IMR-90 (cell line): ENCODE results near the gene ASCL5. TPM values are rescaled to one million over a fixed set of nuclear protein-coding genes. Genes with fewer than 3 reads are reported as not detected.

Experiments
- ATAC-seq: fragments of 200-7000 bp; cut with Tn5 transposase; 2 replicates; pipeline ENCODE4 v1.9.1; 2020; ENCODE audit warnings: low read depth, mild to moderate bottlenecking, moderate library complexity
- BruUV-seq: library from RNA; stranded (reverse); fragments of 400-500 nt; replicated peaks from 2 replicates; lab custom pipeline; 2021; lab: Mats Ljungman, UMichigan
- CTCF ChIA-PET: fragments of 300-600 bp; formaldehyde crosslinking; extraction: SDS; loops from one replicate; lab custom pipeline; 2021; ENCODE audit warnings: antibody characterized with exemption; lab: Yijun Ruan, JAX
- POLR2A ChIA-PET: fragments of 300-600 bp; sonication (Branson Sonifier 250); formaldehyde crosslinking; loops from one replicate; lab custom pipeline; 2022; ENCODE audit warnings: antibody characterized with exemption; ENCODE audit not compliant: unreplicated experiment; lab: Charles Lee
- DNase-seq: peaks from one replicate; pipeline ENCODE4 v3.0.0; 2013
- H2AFZ ChIP-seq: replicated peaks from 2 replicates; pipeline ENCODE3; 2013; ENCODE audit warnings: low read length, mild to moderate bottlenecking; ENCODE audit not compliant: poor library complexity
- H2AK5ac ChIP-seq: 2 replicates; pipeline ENCODE4 v1.6.1; 2013; ENCODE audit warnings: low read depth, low read length, inconsistent platforms
- H2AK9ac ChIP-seq: replicated peaks from 2 replicates; pipeline ENCODE3; 2013; ENCODE audit warnings: mild to moderate bottlenecking, low read depth, low read length, moderate library complexity; ENCODE audit not compliant: poor library complexity
- H2BK120ac ChIP-seq: 2 replicates; pipeline ENCODE4 v1.6.1; 2013; ENCODE audit warnings: low read depth, low read length, inconsistent platforms
- H2BK15ac ChIP-seq: 3 replicates; pipeline ENCODE4 v1.6.1; 2013; ENCODE audit warnings: low read depth, low read length, inconsistent platforms
- H2BK20ac ChIP-seq: 2 replicates; pipeline ENCODE4 v1.6.1; 2013; ENCODE audit warnings: low read depth, mild to moderate bottlenecking, inconsistent platforms, low read length, moderate library complexity
- H2BK5ac ChIP-seq: 2 replicates; pipeline ENCODE4 v1.6.1; 2013; ENCODE audit warnings: mild to moderate bottlenecking, low read depth, low read length, inconsistent platforms; ENCODE audit not compliant: poor library complexity, severe bottlenecking
- H3K14ac ChIP-seq: replicated peaks from 2 replicates; pipeline ENCODE4 v1.6.1; 2013; ENCODE audit warnings: low read depth, low read length, inconsistent platforms
- H3K18ac ChIP-seq: 2 replicates; pipeline ENCODE4 v1.6.1; 2013; ENCODE audit warnings: low read depth, low read length, control low read depth
- H3K23ac ChIP-seq: 2 replicates; pipeline ENCODE4 v1.6.1; 2013; ENCODE audit warnings: low read depth, low read length, inconsistent platforms
- H3K27ac ChIP-seq: 2 replicates; pipeline ENCODE4 v1.5.1; 2013; ENCODE audit warnings: mild to moderate bottlenecking, control low read depth, low read length; ENCODE audit not compliant: insufficient read depth
- H3K27me3 ChIP-seq: 2 replicates; pipeline ENCODE4 v1.6.1; 2013; ENCODE audit warnings: low read length; ENCODE audit not compliant: control insufficient read depth, insufficient read depth
- H3K36me3 ChIP-seq: 2 replicates; pipeline ENCODE4 v1.6.1; 2013; ENCODE audit warnings: low read length, mixed read lengths; ENCODE audit not compliant: control insufficient read depth, insufficient read depth
- H3K4ac ChIP-seq: 2 replicates; pipeline ENCODE4 v1.6.1; 2013; ENCODE audit warnings: low read depth, low read length, inconsistent platforms
- H3K4me1 ChIP-seq: 2 replicates; pipeline ENCODE4 v1.6.1; 2013; ENCODE audit warnings: low read length, mixed read lengths; ENCODE audit not compliant: control insufficient read depth, insufficient read depth
- H3K4me2 ChIP-seq: 2 replicates; pipeline ENCODE4 v1.6.1; 2013; ENCODE audit warnings: low read depth, mild to moderate bottlenecking, control low read depth, low read length, moderate library complexity
- H3K4me3 ChIP-seq: 2 replicates; pipeline ENCODE4 v1.5.1; 2013; ENCODE audit warnings: low read depth, mild to moderate bottlenecking, control low read depth, low read length, moderate library complexity; ENCODE audit not compliant: insufficient read depth
- H3K56ac ChIP-seq: 2 replicates; pipeline ENCODE4 v1.6.1; 2013; ENCODE audit warnings: low read length, inconsistent platforms; ENCODE audit not compliant: insufficient read depth; ENCODE audit errors: extremely low read depth
- H3K79me1 ChIP-seq, 2 experiments: 2 replicates each; pipeline ENCODE4 v1.6.1; 2013; ENCODE audit warnings: low read length in 2 of 2, inconsistent platforms in 1 of 2, low read depth in 1 of 2
- H3K9ac ChIP-seq: 2 replicates; pipeline ENCODE4 v1.6.1; 2013; ENCODE audit warnings: low read depth, low read length, control low read depth
- H3K9me1 ChIP-seq: 2 replicates; pipeline ENCODE4 v1.6.1; 2013; ENCODE audit warnings: low read length, inconsistent platforms; ENCODE audit not compliant: insufficient read depth
- H3K9me3 ChIP-seq: 2 replicates; pipeline ENCODE4 v1.6.1; 2013; ENCODE audit warnings: low read length; ENCODE audit not compliant: control insufficient read depth, insufficient read depth
- H4K20me1 ChIP-seq: 2 replicates; pipeline ENCODE4 v1.6.1; 2013; ENCODE audit warnings: low read length, inconsistent platforms; ENCODE audit not compliant: insufficient read depth
- H4K5ac ChIP-seq: 2 replicates; pipeline ENCODE4 v1.6.1; 2013; ENCODE audit warnings: mild to moderate bottlenecking, low read depth, low read length, control low read depth
- H4K8ac ChIP-seq, 2 experiments: 2 replicates each; pipeline ENCODE4 v1.6.1; 2013; ENCODE audit warnings: low read depth in 2 of 2, low read length in 2 of 2, control low read depth in 1 of 2, inconsistent platforms in 1 of 2
- H4K91ac ChIP-seq: 2 replicates; pipeline ENCODE4 v1.6.1; 2013; ENCODE audit warnings: low read depth, low read length, inconsistent platforms; ENCODE audit not compliant: insufficient read depth
- FOS ChIP-seq: fragments of 150-350 bp; IDR thresholded peaks from 2 replicates; pipeline ENCODE4 v1.6.1; 2016; ENCODE audit warnings: low read depth, low read length
- MXI1 ChIP-seq: IDR thresholded peaks from 2 replicates; pipeline ENCODE4 v1.6.1; 2012; ENCODE audit warnings: low read depth, mild to moderate bottlenecking, low read length, moderate library complexity, borderline replicate concordance
- NFE2L2 ChIP-seq: fragments of 150-350 bp; IDR thresholded peaks from 2 replicates; pipeline ENCODE4 v1.6.1; 2016; ENCODE audit warnings: low read depth, mild to moderate bottlenecking, low read length
- RAD21 ChIP-seq: IDR thresholded peaks from 2 replicates; pipeline ENCODE4 v1.6.1; 2012; ENCODE audit warnings: low read length, improper control_type of control experiment
- RFX5 ChIP-seq: IDR thresholded peaks from 2 replicates; pipeline ENCODE4 v1.8.0; 2012; ENCODE audit warnings: low read depth, mild to moderate bottlenecking, low read length, moderate library complexity
- WGBS, 2 experiments: methylation state at CpG; one replicate each; pipeline versions ENCODE4 v1.1.5 to v1.1.7; 2013; ENCODE audit warnings: missing lambda C conversion rate in 2 of 2; ENCODE audit not compliant: insufficient read length in 1 of 2; ENCODE audit errors: extremely low coverage in 2 of 2; 5-methylcytosine and 5-hydroxymethylcytosine counted together
- dilution Hi-C: fragments of 300-500 bp; cut with HindIII; formaldehyde crosslinking; loops from one replicate; pipeline ENCODE4 v1.14.3; 2018; ENCODE audit warnings: low sequenced_read_pairs; ENCODE audit not compliant: unreplicated experiment
- in situ Hi-C: fragments of 300-500 bp; cut with MboI; formaldehyde crosslinking; loops from 3 replicates; pipeline ENCODE4 v1.14.3; 2019; ENCODE audit warnings: low sequenced_read_pairs, inconsistent platforms, mixed read lengths
- intact Hi-C: fragments of 100-400 bp; cut with micrococcal nuclease; formaldehyde crosslinking; loops from 2 replicates; pipeline ENCODE4 v1.10.0; 2022
- polyA plus RNA-seq, 3 experiments: library from polyadenylated mRNA; depleted of rRNA; stranded (reverse); fragments of >200 nt; gene quantifications; 2 replicates each; pipeline ENCODE4 v1.2.3, GENCODE V29; 2012; ENCODE audit warnings: low replicate concordance in 1 of 3
- total RNA-seq: library from RNA; depleted of rRNA; stranded (reverse); fragments of >200 nt; gene quantifications from 2 replicates; pipeline ENCODE4 v1.2.3, GENCODE V29; 2012
- TF ChIP-seq, protein P1 (sequence below): fragments of 150-350 bp; IDR thresholded peaks from 2 replicates; pipeline ENCODE4 v1.6.1; 2017; ENCODE audit warnings: mild to moderate bottlenecking, antibody characterized with exemption, low read length, low read depth
- TF ChIP-seq, protein P2 (sequence below): fragments of 150-350 bp; IDR thresholded peaks from 2 replicates; pipeline ENCODE4 v1.6.1; 2016; ENCODE audit warnings: low read depth, mild to moderate bottlenecking, low read length, moderate library complexity, borderline replicate concordance
- TF ChIP-seq, protein P3 (sequence below): conservative IDR thresholded peaks from 2 replicates; pipeline ENCODE4 v1.5.1; 2012; ENCODE audit warnings: mild to moderate bottlenecking, low read depth, low read length, improper control_type of control experiment

The ASCL5 gene
- total and polyA plus RNA-seq, 2 of the 4 experiments (the other 2 are of a cell fraction), result not detected

DNA sequence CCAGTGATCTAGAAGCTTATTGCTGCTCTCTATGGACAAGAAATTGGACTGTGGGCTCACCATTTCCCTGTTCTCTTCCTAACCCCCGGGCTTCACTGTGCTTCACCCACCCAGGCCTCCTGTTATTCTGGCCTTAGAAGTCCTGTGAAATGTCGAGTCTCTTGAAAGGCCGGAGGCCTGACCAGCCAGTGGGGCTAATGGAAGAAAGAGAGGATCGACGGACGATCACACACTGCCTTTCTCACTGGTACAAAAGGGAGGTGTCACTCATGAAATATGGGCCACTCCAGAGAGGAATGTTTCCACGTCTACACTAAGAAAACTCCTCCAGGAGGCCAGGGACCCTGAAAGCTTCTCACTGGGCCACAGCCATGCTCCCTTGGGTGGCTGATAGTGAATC lies 50.9 kb downstream of the ASCL5 start:
- no peak overlapping the region for H3K4ac ChIP-seq
- no peak overlapping the region for H3K4me3 ChIP-seq
- no peak overlapping the region for H3K9ac ChIP-seq
- DNase-seq (no peak), ATAC-seq (no peak)
- H3K23ac ChIP-seq, result no peak overlapping the region
- peaks cover 74% of the 10 kb centered on the region for H3K27me3 ChIP-seq
- no peak overlapping the region for H3K27ac ChIP-seq
- H3K9me1 ChIP-seq, result no peaks in the 10 kb centered on the region
- no peak overlapping the region for H3K4me2 ChIP-seq
- H2AFZ ChIP-seq, result no peak overlapping the region
- no peak overlapping the region for H2BK5ac ChIP-seq
- dilution Hi-C loops, result no loop called here
- no peak overlapping the region for H2BK15ac ChIP-seq
- no peak overlapping the region for H4K5ac ChIP-seq
- H4K20me1 ChIP-seq, result no peaks in the 10 kb centered on the region
- BruUV-seq, result no TSS peak
- no peak overlapping the region for H2BK120ac ChIP-seq
- H3K18ac ChIP-seq, result no peak overlapping the region
- H4K91ac ChIP-seq, result no peak overlapping the region
- no peaks in the 10 kb centered on the region for H3K36me3 ChIP-seq
- no peak overlapping the region for H2AK9ac ChIP-seq
- in situ Hi-C loops, result no loop called here
- H2BK20ac ChIP-seq, result no peak overlapping the region
- no CpG with 5 or more reads among the region's 7 CpGs for WGBS, 2 experiments
- H3K56ac ChIP-seq, result no peak overlapping the region
- no peaks in the 10 kb centered on the region for H3K79me1 ChIP-seq
- no peak overlapping the region for H2AK5ac ChIP-seq
- ChIA-PET POLR2A (no interaction called here), CTCF (no interaction called here)
- no peaks in the 10 kb centered on the region for H3K9me3 ChIP-seq
- TF ChIP-seq FOS, result no peak
- no peak for TF ChIP-seq MXI1
- TF ChIP-seq, protein P1, sequence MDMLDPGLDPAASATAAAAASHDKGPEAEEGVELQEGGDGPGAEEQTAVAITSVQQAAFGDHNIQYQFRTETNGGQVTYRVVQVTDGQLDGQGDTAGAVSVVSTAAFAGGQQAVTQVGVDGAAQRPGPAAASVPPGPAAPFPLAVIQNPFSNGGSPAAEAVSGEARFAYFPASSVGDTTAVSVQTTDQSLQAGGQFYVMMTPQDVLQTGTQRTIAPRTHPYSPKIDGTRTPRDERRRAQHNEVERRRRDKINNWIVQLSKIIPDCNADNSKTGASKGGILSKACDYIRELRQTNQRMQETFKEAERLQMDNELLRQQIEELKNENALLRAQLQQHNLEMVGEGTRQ, result no peak
- TF ChIP-seq, protein P2, sequence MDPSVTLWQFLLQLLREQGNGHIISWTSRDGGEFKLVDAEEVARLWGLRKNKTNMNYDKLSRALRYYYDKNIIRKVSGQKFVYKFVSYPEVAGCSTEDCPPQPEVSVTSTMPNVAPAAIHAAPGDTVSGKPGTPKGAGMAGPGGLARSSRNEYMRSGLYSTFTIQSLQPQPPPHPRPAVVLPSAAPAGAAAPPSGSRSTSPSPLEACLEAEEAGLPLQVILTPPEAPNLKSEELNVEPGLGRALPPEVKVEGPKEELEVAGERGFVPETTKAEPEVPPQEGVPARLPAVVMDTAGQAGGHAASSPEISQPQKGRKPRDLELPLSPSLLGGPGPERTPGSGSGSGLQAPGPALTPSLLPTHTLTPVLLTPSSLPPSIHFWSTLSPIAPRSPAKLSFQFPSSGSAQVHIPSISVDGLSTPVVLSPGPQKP, result no peak
- TF ChIP-seq RFX5, result no peak
- TF ChIP-seq, protein P3, sequence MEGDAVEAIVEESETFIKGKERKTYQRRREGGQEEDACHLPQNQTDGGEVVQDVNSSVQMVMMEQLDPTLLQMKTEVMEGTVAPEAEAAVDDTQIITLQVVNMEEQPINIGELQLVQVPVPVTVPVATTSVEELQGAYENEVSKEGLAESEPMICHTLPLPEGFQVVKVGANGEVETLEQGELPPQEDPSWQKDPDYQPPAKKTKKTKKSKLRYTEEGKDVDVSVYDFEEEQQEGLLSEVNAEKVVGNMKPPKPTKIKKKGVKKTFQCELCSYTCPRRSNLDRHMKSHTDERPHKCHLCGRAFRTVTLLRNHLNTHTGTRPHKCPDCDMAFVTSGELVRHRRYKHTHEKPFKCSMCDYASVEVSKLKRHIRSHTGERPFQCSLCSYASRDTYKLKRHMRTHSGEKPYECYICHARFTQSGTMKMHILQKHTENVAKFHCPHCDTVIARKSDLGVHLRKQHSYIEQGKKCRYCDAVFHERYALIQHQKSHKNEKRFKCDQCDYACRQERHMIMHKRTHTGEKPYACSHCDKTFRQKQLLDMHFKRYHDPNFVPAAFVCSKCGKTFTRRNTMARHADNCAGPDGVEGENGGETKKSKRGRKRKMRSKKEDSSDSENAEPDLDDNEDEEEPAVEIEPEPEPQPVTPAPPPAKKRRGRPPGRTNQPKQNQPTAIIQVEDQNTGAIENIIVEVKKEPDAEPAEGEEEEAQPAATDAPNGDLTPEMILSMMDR, result no peak
- no peak for TF ChIP-seq RAD21
- TF ChIP-seq NFE2L2, result no peak
- intact Hi-C loops, result no loop called here
- H3K14ac ChIP-seq, result no peak overlapping the region
- H3K4me1 ChIP-seq, result no peaks in the 10 kb centered on the region
- no peak overlapping the region for H4K8ac ChIP-seq
